GM23248 (cell line): Measurements from ENCODE around the gene EFCAB6. TPM values are rescaled to one million over a fixed set of nuclear protein-coding genes. Genes with fewer than 3 reads are reported as not detected.

Experiments used
- DNase-seq: peaks from one replicate; pipeline ENCODE4 v3.0.0-alpha.2; 2015
- H2AFZ ChIP-seq: fragments of 200-600 bp; sonication (generic); 2 replicates; pipeline ENCODE4 v1.6.1; 2016; ENCODE audit warnings: antibody characterized with exemption
- H3F3A ChIP-seq: fragments of 200-600 bp; sonication (generic); 2 replicates; pipeline ENCODE4 v1.6.1; 2016; ENCODE audit warnings: mild to moderate bottlenecking, antibody characterized with exemption, mixed run types; ENCODE audit not compliant: insufficient read depth
- H3K27ac ChIP-seq: fragments of 200-600 bp; sonication (generic); 2 replicates; pipeline ENCODE4 v1.5.1; 2016; ENCODE audit warnings: mild to moderate bottlenecking
- H3K27me3 ChIP-seq: fragments of 200-600 bp; sonication (generic); replicated peaks from 2 replicates; pipeline ENCODE4 v1.6.1; 2016; ENCODE audit warnings: mild to moderate bottlenecking; ENCODE audit not compliant: insufficient read depth
- H3K36me3 ChIP-seq: fragments of 200-600 bp; sonication (generic); 2 replicates; pipeline ENCODE4 v1.6.1; 2016; ENCODE audit warnings: low read depth, mild to moderate bottlenecking
- H3K4me1 ChIP-seq: fragments of 200-600 bp; sonication (generic); 2 replicates; pipeline ENCODE4 v1.6.1; 2016; ENCODE audit warnings: mild to moderate bottlenecking; ENCODE audit not compliant: insufficient read depth
- H3K4me2 ChIP-seq: fragments of 200-600 bp; sonication (generic); one replicate; pipeline ENCODE4 v1.6.1; 2016; ENCODE audit warnings: mild to moderate bottlenecking; ENCODE audit not compliant: unreplicated experiment
- H3K4me3 ChIP-seq: fragments of 200-600 bp; sonication (generic); 2 replicates; pipeline ENCODE4 v1.5.1; 2016; ENCODE audit warnings: mild to moderate bottlenecking
- H3K79me2 ChIP-seq: fragments of 200-600 bp; sonication (generic); 2 replicates; pipeline ENCODE4 v1.6.1; 2016; ENCODE audit warnings: mild to moderate bottlenecking; ENCODE audit not compliant: insufficient read depth
- H3K9ac ChIP-seq: fragments of 200-600 bp; sonication (generic); 2 replicates; pipeline ENCODE4 v1.6.1; 2016; ENCODE audit warnings: mild to moderate bottlenecking
- H3K9me2 ChIP-seq: fragments of 200-600 bp; sonication (generic); 2 replicates; pipeline ENCODE4 v1.6.1; 2016; ENCODE audit warnings: mixed run types, mild to moderate bottlenecking, moderate library complexity; ENCODE audit not compliant: insufficient read depth
- H3K9me3 ChIP-seq: fragments of 200-600 bp; sonication (generic); one replicate; pipeline ENCODE4 v1.6.1; 2017; ENCODE audit warnings: low read depth
- H4K20me1 ChIP-seq: fragments of 200-600 bp; sonication (generic); 2 replicates; pipeline ENCODE4 v1.6.0; 2016; ENCODE audit not compliant: insufficient read depth
- EZH2 ChIP-seq: fragments of 200-600 bp; sonication (generic); IDR thresholded peaks from 2 replicates; pipeline ENCODE4 v1.6.1; 2018; ENCODE audit warnings: antibody characterized with exemption, mild to moderate bottlenecking; ENCODE audit not compliant: insufficient read depth, poor library complexity, severe bottlenecking
- EZH2phosphoT487 ChIP-seq: fragments of 200-600 bp; sonication (generic); IDR thresholded peaks from 2 replicates; pipeline ENCODE4 v1.6.1; 2018; ENCODE audit warnings: antibody characterized with exemption, moderate library complexity, mild to moderate bottlenecking, low read depth; ENCODE audit not compliant: insufficient read depth
- WGBS, 2 experiments: methylation state at CpG; one replicate each; pipeline ENCODE4 v1.1.6; 2015 to 2017; ENCODE audit warnings: low lambda C conversion rate in 2 of 2, low coverage in 1 of 2; ENCODE audit errors: missing lambda C conversion rate in 2 of 2; 5-methylcytosine and 5-hydroxymethylcytosine counted together
- in situ Hi-C: fragments of 300-500 bp; cut with MboI; formaldehyde crosslinking; loops from 2 replicates; pipeline ENCODE4 v1.15.0; 2020
- polyA plus RNA-seq: library from polyadenylated mRNA; unstranded; fragments of >200 nt; fragmentation: Nextera tagmentation; extraction: Ambion mirVana; gene quantifications from 2 replicates; pipeline ENCODE4 v1.2.1, GENCODE V29; 2016
- total RNA-seq: library from RNA; depleted of rRNA; stranded (reverse); fragments of >200 nt; shearing (Covaris generic); gene quantifications from 2 replicates; pipeline ENCODE4 v1.2.3, GENCODE V29; 2014

EFCAB6 gene
- total and polyA plus RNA-seq, 2 experiments from 2014 or later: 1.5 to 2.1 TPM

DNA sequence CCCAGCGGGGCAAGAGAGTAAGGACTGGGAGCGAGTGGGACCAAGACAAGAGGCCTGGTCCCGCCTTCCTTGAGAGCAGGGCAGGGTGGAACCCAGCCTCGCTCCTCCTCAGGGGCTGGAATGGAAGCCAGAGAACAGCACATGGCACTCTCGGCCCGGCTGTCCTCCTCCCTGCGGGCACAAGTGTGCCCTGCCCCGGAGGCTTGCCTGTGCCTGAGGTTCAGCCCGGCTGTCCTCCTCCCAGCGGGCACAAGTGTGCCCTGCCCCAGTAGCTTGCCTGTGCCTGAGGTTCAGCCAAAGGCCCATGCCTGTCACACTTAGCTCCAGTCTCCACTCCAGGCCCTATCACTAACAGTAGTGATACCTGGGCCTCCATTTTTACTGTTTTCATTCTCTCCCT, 26.1 kb upstream of the EFCAB6 start:
- WGBS, 2 experiments: 41 to 46% methylated on average over 8 to 10 of the region's 10 CpGs
- TF ChIP-seq EZH2phosphoT487 (no peak), EZH2 (no peak)
- Histone ChIP-seq H3K27ac (no peak overlapping the region), H2AFZ (no peak overlapping the region), H3K9ac (no peak overlapping the region), H3K9me2 (no peaks in the 10 kb centered on the region), H3K4me2 (no peak overlapping the region), H3K36me3 (no peaks in the 10 kb centered on the region), H3K4me1 (no peaks in the 10 kb centered on the region), H3K4me3 (no peak overlapping the region), H3F3A (no peaks in the 10 kb centered on the region), H3K79me2 (no peaks in the 10 kb centered on the region), H4K20me1 (no peaks in the 10 kb centered on the region), H3K9me3 (no peaks in the 10 kb centered on the region), H3K27me3 (no peaks in the 10 kb centered on the region)
- no peak for DNase-seq
- in situ Hi-C loops: no loop called here

DNA sequence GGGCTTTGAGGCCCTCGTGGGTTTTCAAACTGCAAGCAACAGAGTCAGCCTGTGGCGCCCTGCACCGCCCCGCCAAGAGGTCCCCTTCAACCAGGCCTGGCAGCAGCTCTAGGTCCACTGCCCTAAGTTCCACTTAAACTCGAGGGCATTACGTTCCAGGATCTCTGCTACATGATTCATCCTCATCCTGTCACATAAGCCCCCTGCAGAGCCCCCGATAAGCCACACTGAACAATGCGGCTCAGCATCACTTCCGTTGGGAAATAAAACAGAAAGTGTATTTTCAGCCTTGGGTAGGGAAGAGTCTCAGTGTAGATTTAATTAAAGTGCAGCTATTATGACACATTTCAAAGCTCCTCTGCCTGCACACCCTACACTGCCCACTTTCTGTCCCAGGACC, 25.6 kb upstream of the EFCAB6 start:
- DNase-seq: no peak
- TF ChIP-seq EZH2 (no peak), EZH2phosphoT487 (no peak)
- no peak overlapping the region for H3K4me2 ChIP-seq
- no peaks in the 10 kb centered on the region for H3K27me3 ChIP-seq
- no peak overlapping the region for H3K9ac ChIP-seq
- H3K4me1 ChIP-seq: no peaks in the 10 kb centered on the region
- no peaks in the 10 kb centered on the region for H3K79me2 ChIP-seq
- in situ Hi-C loops: no loop called here
- H3K36me3 ChIP-seq: no peaks in the 10 kb centered on the region
- no peak overlapping the region for H3K27ac ChIP-seq
- no peaks in the 10 kb centered on the region for H3K9me2 ChIP-seq
- H3F3A ChIP-seq: no peaks in the 10 kb centered on the region
- H3K4me3 ChIP-seq: no peak overlapping the region
- H4K20me1 ChIP-seq: no peaks in the 10 kb centered on the region
- WGBS, 2 experiments: 60 to 63% methylated on average over 9 of the region's 9 CpGs
- no peak overlapping the region for H2AFZ ChIP-seq
- H3K9me3 ChIP-seq: no peaks in the 10 kb centered on the region

DNA sequence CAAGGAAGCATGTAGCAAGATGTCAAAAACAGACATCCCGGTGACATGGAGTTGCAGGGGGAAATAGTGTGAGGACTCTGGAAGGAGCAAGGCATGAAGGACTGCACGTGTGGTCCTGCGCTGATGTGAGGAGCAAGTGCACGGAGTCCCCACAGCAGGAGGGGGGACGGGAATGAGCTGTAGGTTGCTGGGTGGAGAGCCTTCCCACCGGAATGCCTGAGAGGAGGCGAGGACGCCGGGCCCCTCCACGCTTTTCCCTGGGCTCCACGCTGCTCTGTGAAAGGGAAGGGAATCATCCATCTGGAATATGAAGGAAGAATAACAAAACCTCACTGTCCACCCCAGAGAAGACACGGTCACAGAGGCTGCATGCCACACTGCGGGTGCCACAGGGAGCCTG, 23.6 kb upstream of the EFCAB6 start:
- in situ Hi-C loops: no loop called here
- no peaks in the 10 kb centered on the region for H4K20me1 ChIP-seq
- no peak overlapping the region for H3K9ac ChIP-seq
- no peak overlapping the region for H3K27ac ChIP-seq
- no peaks in the 10 kb centered on the region for H3K27me3 ChIP-seq
- no peak overlapping the region for H3K4me2 ChIP-seq
- TF ChIP-seq EZH2phosphoT487: no peak
- H2AFZ ChIP-seq: no peak overlapping the region
- no peaks in the 10 kb centered on the region for H3K9me2 ChIP-seq
- H3K36me3 ChIP-seq: no peaks in the 10 kb centered on the region
- H3K9me3 ChIP-seq: no peaks in the 10 kb centered on the region
- H3K4me1 ChIP-seq: no peaks in the 10 kb centered on the region
- H3K79me2 ChIP-seq: no peaks in the 10 kb centered on the region
- no peaks in the 10 kb centered on the region for H3F3A ChIP-seq
- H3K4me3 ChIP-seq: no peak overlapping the region
- WGBS, 2 experiments: 72 to 75% methylated on average over 12 to 13 of the region's 13 CpGs
- DNase-seq: no peak

DNA sequence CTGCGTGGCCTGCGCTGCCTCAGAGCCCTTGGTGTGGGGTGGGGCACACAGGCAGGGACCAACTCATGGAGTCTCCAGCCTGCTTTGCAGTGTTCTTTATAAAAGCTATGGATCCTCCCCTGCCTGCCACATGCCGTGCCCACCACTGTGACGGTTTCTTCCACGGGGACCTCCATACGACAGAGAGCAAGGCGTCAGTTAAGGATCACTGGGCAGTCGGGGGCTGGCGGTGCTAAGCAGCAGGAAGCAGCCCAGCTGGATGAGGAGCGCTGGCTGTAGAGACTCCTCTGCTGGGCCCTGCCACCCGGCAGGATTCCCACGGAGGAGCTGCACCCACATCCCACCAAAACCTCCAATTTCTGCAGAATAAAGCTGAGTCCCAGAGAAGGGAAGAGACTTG, 23.1 kb upstream of the EFCAB6 start:
- Histone ChIP-seq H3K9ac (no peak overlapping the region), H3K27ac (no peak overlapping the region), H3K27me3 (no peaks in the 10 kb centered on the region), H3K4me3 (no peak overlapping the region), H3K4me2 (no peak overlapping the region), H3F3A (0 out of 2 replicates have a peak, but pooled peaks cover 3% of the 10 kb centered on the region), H2AFZ (no peak overlapping the region), H4K20me1 (no peaks in the 10 kb centered on the region), H3K9me3 (no peaks in the 10 kb centered on the region), H3K9me2 (no peaks in the 10 kb centered on the region), H3K4me1 (peaks cover 4% of the 10 kb centered on the region), H3K36me3 (no peaks in the 10 kb centered on the region), H3K79me2 (no peaks in the 10 kb centered on the region)
- 79 to 81% methylated on average over 12 of the region's 12 CpGs for WGBS, 2 experiments
- TF ChIP-seq EZH2phosphoT487 (no peak), EZH2 (no peak)
- DNase-seq: no peak
- in situ Hi-C loops: no loop called here
